Measurements from ENCODE around the gene LCE4A.

LCE4A gene

GRCh38 chr1:152745765-152746444 lies 37.9 kb downstream of the LCE4A start:
- DNase-seq (ENCODE audit: low spot score): no peak

GRCh38 chr1:152747831-152748230 lies 39.9 kb downstream of the LCE4A start:
- no peak for DNase-seq (ENCODE audit: low spot score)

GRCh38 chr1:152752225-152752624 lies 44.3 kb downstream of the LCE4A start:
- no peak for DNase-seq (ENCODE audit: low spot score)

DNA sequence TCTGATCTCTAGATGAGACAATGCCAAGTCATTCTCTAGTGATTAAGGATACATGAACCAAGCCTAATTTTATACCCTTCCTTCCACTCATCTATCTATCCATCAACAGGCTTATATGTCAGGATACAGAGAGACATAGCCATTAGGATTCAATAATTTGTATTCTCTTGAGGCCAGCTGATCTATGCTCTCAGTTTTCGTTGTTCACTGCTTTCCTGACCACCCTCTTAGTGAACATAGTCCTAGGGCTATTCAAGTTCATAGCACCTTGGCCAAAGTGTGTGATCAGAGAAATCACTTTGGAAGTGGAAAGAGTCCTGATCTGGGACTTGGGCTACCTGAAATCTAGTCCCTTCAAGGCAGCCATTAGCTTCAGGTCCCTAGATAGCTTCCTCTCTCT lies 45.6 kb downstream of the LCE4A start:
- DNase-seq (ENCODE audit: low spot score): no peak

GRCh38 chr1:152756872-152757271 lies 48.9 kb downstream of the LCE4A start:
- DNase-seq (ENCODE audit: low spot score): no peak

- DNase-seq (ENCODE audit: low spot score): no peak
These were observed 49.8 kb downstream of the LCE4A start, which contains the start of gene KPRP for GRCh38 chr1:152757747-152758146. KPRP (plus strand) TSS chr1:152758025; CDS start chr1:152759589, 1,564 bp downstream.

GRCh38 chr1:152758636-152759035 lies 50.7 kb downstream of the LCE4A start:
- DNase-seq (ENCODE audit: low spot score): no peak

Data from germinal center (tissue), 1 donor.